Measurements from ENCODE around the gene CRIM1.
"Not testable (repeated sequence)": the region's sequence is repeated elsewhere in the genome, so short reads cannot be mapped to it uniquely, and the experiment has no call there.

The CRIM1 gene

GRCh38 chr2:36355151-36355889 lies at the start of gene CRIM1:
Gene CRIM1 (plus strand): TSS chr2:36355778. CDS start chr2:36356293, 515 bp downstream.
- no peak for DNase-seq (ENCODE audit: low read depth)

GRCh38 chr2:36307441-36307840 lies 48.1 kb upstream of the CRIM1 start:
- DNase-seq (ENCODE audit: low read depth), result no peak

- not testable (repeated sequence) for DNase-seq (ENCODE audit: low read depth)
Measured at GRCh38 chr2:36310444-36310843, 45.1 kb upstream of the CRIM1 start.

GRCh38 chr2:36318547-36318946 lies 37.0 kb upstream of the CRIM1 start:
- DNase-seq (ENCODE audit: low read depth), result no peak

- no peak for DNase-seq (ENCODE audit: low read depth)
Measured at GRCh38 chr2:36322108-36322507, 33.5 kb upstream of the CRIM1 start.

GRCh38 chr2:36326286-36326685 lies 29.3 kb upstream of the CRIM1 start:
- no peak for DNase-seq (ENCODE audit: low read depth)

- DNase-seq (ENCODE audit: low read depth), result no peak
Measured at GRCh38 chr2:36329251-36329650, 26.3 kb upstream of the CRIM1 start.

- DNase-seq (ENCODE audit: low read depth), result no peak
Measured at GRCh38 chr2:36329746-36330472, 25.7 kb upstream of the CRIM1 start.

- no peak for DNase-seq (ENCODE audit: low read depth)
Measured at GRCh38 chr2:36330473-36331395, 24.8 kb upstream of the CRIM1 start.

- DNase-seq (ENCODE audit: low read depth), result no peak
Measured at GRCh38 chr2:36333350-36334012, 22.1 kb upstream of the CRIM1 start.

GRCh38 chr2:36335597-36335996 lies 20.0 kb upstream of the CRIM1 start:
- no peak for DNase-seq (ENCODE audit: low read depth)

- DNase-seq (ENCODE audit: low read depth), result no peak
Measured at GRCh38 chr2:36336321-36336720, 19.3 kb upstream of the CRIM1 start.

- DNase-seq (ENCODE audit: low read depth), result no peak
Measured at GRCh38 chr2:36337354-36337753, 18.2 kb upstream of the CRIM1 start.

- DNase-seq (ENCODE audit: low read depth), result no peak
Measured at GRCh38 chr2:36338124-36338826, 17.3 kb upstream of the CRIM1 start.

- no peak for DNase-seq (ENCODE audit: low read depth)
Measured at GRCh38 chr2:36338827-36339145, 16.8 kb upstream of the CRIM1 start.

GRCh38 chr2:36339607-36340218 lies 15.9 kb upstream of the CRIM1 start:
- DNase-seq (ENCODE audit: low read depth), result no peak

GRCh38 chr2:36343606-36344005 lies 12.0 kb upstream of the CRIM1 start:
- DNase-seq (ENCODE audit: low read depth), result no peak

GRCh38 chr2:36348721-36349120 lies 6.9 kb upstream of the CRIM1 start:
- DNase-seq (ENCODE audit: low read depth), result no peak

- no peak for DNase-seq (ENCODE audit: low read depth)
Measured at GRCh38 chr2:36351291-36351690, 4.3 kb upstream of the CRIM1 start.

GRCh38 chr2:36351736-36352349 lies 3.7 kb upstream of the CRIM1 start:
- no peak for DNase-seq (ENCODE audit: low read depth)

GRCh38 chr2:36352701-36353100 lies 2.9 kb upstream of the CRIM1 start:
- DNase-seq (ENCODE audit: low read depth), result no peak

Data from stimulated activated CD8-positive, alpha-beta memory T cell treated with anti-CD3 and anti-CD28 coated beads, Interleukin-7, amount 100 ng/mL, for 24 hours (primary cell).